Omental fat pad (tissue), 4 donors: ENCODE measurements around the gene COPS3. TPM values are rescaled to one million over a fixed set of nuclear protein-coding genes. Genes with fewer than 3 reads are reported as not detected.

ENCODE experiments used
- ATAC-seq: fragments of 150-250 bp; one replicate; pipeline ENCODE4 v1.9.1; 2016; ENCODE audit warnings: mild to moderate bottlenecking, moderate library complexity; ENCODE audit not compliant: low FRiP score
- DNase-seq: peaks from one replicate; pipeline ENCODE4 v3.0.0-alpha.2; 2019; ENCODE audit warnings: low spot score
- CTCF ChIP-seq, 3 donors: fragments of 450-650 bp; IDR thresholded peaks; one replicate each; pipeline ENCODE4 v1.5.1; 2016 to 2017; ENCODE audit warnings: antibody characterized with exemption in 3 of 3, mild to moderate bottlenecking in 3 of 3, moderate library complexity in 2 of 3
- total RNA-seq, 4 donors: library from RNA; depleted of rRNA; stranded (reverse); fragments of >200 nt; gene quantifications; one replicate each; pipeline ENCODE4 v1.1.0, GENCODE V29; 2016

Gene COPS3
- total RNA-seq, 4 donors from 2014 or later = 39.9 to 68.9 (median 49.5) TPM

GRCh38 chr17:17300624-17301568 lies 19.9 kb upstream of the COPS3 start:
- DNase-seq (peak; percentile 29), ATAC-seq (peak; percentile 64)
- no peak for TF ChIP-seq CTCF (IDR thresholded peaks at IDR 0.05)

- TF ChIP-seq CTCF (IDR thresholded peaks at IDR 0.05) = no peak
- DNase-seq (no peak), ATAC-seq (no peak)
Measured at GRCh38 chr17:17298108-17298507, 17.1 kb upstream of the COPS3 start.

GRCh38 chr17:17297217-17297616 lies 16.2 kb upstream of the COPS3 start:
- no peak for ATAC-seq

GRCh38 chr17:17295141-17295540 lies 14.1 kb upstream of the COPS3 start:
- no peak for TF ChIP-seq CTCF (IDR thresholded peaks at IDR 0.05)
- DNase-seq (no peak), ATAC-seq (no peak)

More at GRCh38 chr17:17297217-17297616, 16.2 kb upstream of the COPS3 start:
- DNase-seq = no peak
- no peak for TF ChIP-seq CTCF (IDR thresholded peaks at IDR 0.05)

- TF ChIP-seq CTCF (IDR thresholded peaks at IDR 0.05) = no peak
- no peak for ATAC-seq
- DNase-seq = no peak
Measured at GRCh38 chr17:17289701-17290100, 8.7 kb upstream of the COPS3 start.

GRCh38 chr17:17289086-17289485 lies 8.0 kb upstream of the COPS3 start:
- no peak for ATAC-seq
- DNase-seq = no peak
- TF ChIP-seq CTCF (IDR thresholded peaks at IDR 0.05) = no peak

- no peak for DNase-seq
- TF ChIP-seq CTCF (IDR thresholded peaks at IDR 0.05) = no peak
- no peak for ATAC-seq
Measured at GRCh38 chr17:17285951-17286350, 4.9 kb upstream of the COPS3 start.
